Measurements from ENCODE around the gene CHRM2. TPM values are rescaled to one million over a fixed set of nuclear protein-coding genes. Genes with fewer than 3 reads are reported as not detected.
A peak's percentile ranks its signal among the peaks of the same experiment; 100 is the strongest.

CHRM2 gene
- total and polyA plus RNA-seq, 8 donors, result 0.19 to 50.9 (median 4.9) TPM; not detected in 1

- Histone ChIP-seq H3K4me1 (no peaks in the 10 kb centered on the region), H3K36me3 (no peaks in the 10 kb centered on the region), H3K4me3 (no peak overlapping the region), H3K9me3 (no peaks in the 10 kb centered on the region), H3K27me3 (no peaks in the 10 kb centered on the region), H3K27ac (no peak overlapping the region)
- TF ChIP-seq POLR2AphosphoS5 (IDR thresholded peaks at IDR 0.05) (no peak), EP300 (IDR thresholded peaks at IDR 0.05) (no peak), CTCF (IDR thresholded peaks at IDR 0.05) (no peak), POLR2A (IDR thresholded peaks at IDR 0.05) (no peak)
- 60 to 76% (median 66%) methylated on average over 1 of the region's 1 CpG for whole genome bisulfite sequencing, 5 donors
- no peak for DNase-seq
- intact Hi-C loops (cut with DNase I; ENCODE audit: low total_unique reads), result no loop called here
Observed at GRCh38 chr7:137017221-137017620, 148.8 kb downstream of the CHRM2 start.

GRCh38 chr7:137018468-137018867 is 150.0 kb downstream of the CHRM2 start:
- H3K4me3 ChIP-seq, result no peak overlapping the region
- intact Hi-C loops (cut with DNase I; ENCODE audit: low total_unique reads), result no loop called here
- no peaks in the 10 kb centered on the region for H3K36me3 ChIP-seq
- TF ChIP-seq POLR2AphosphoS5 (IDR thresholded peaks at IDR 0.05), result no peak
- TF ChIP-seq POLR2A (IDR thresholded peaks at IDR 0.05), result no peak
- no peak for TF ChIP-seq CTCF (IDR thresholded peaks at IDR 0.05)
- TF ChIP-seq EP300 (IDR thresholded peaks at IDR 0.05), result no peak
- 58 to 72% (median 60%) methylated on average over 3 of the region's 3 CpGs for WGBS, 5 donors
- no peak overlapping the region for H3K27ac ChIP-seq
- no peaks in the 10 kb centered on the region for H3K9me3 ChIP-seq
- DNase-seq, result no peak
- no peaks in the 10 kb centered on the region for H3K4me1 ChIP-seq
- H3K27me3 ChIP-seq, result no peaks in the 10 kb centered on the region

- no peaks in the 10 kb centered on the region for H3K27me3 ChIP-seq
- 65 to 85% (median 73%) methylated on average over 1 of the region's 1 CpG for WGBS, 5 donors
- no peak overlapping the region for H3K27ac ChIP-seq
- H3K9me3 ChIP-seq, result no peaks in the 10 kb centered on the region
- no peaks in the 10 kb centered on the region for H3K4me1 ChIP-seq
- intact Hi-C loops (cut with DNase I; ENCODE audit: low total_unique reads), result no loop called here
- no peak overlapping the region for H3K4me3 ChIP-seq
- TF ChIP-seq CTCF (IDR thresholded peaks at IDR 0.05), result no peak
- no peak for TF ChIP-seq EP300 (IDR thresholded peaks at IDR 0.05)
- TF ChIP-seq POLR2A (IDR thresholded peaks at IDR 0.05), result no peak
- TF ChIP-seq POLR2AphosphoS5 (IDR thresholded peaks at IDR 0.05), result no peak
- no peak for DNase-seq
- no peaks in the 10 kb centered on the region for H3K36me3 ChIP-seq
Observed at GRCh38 chr7:137020351-137020750, 151.9 kb downstream of the CHRM2 start.

GRCh38 chr7:137025469-137026175 is 157.2 kb downstream of the CHRM2 start:
- Histone ChIP-seq H3K4me1 (no peaks in the 10 kb centered on the region), H3K27me3 (no peaks in the 10 kb centered on the region), H3K36me3 (no peaks in the 10 kb centered on the region), H3K9me3 (no peaks in the 10 kb centered on the region), H3K27ac (peak overlapping the region in 3 of 5 donors; percentile 7 to 42 (median 27)), H3K4me3 (no peak overlapping the region)
- DNase-seq, result peak in 1 of 2 donors; percentile 31
- intact Hi-C loops (cut with DNase I; ENCODE audit: low total_unique reads), result no loop called here
- 57 to 84% (median 77%) methylated on average over 4 of the region's 4 CpGs for WGBS, 5 donors
- TF ChIP-seq CTCF (IDR thresholded peaks at IDR 0.05), result no peak
- TF ChIP-seq EP300 (IDR thresholded peaks at IDR 0.05), result no peak
- peak in 1 of 3 donors; percentile 39 for TF ChIP-seq POLR2AphosphoS5 (IDR thresholded peaks at IDR 0.05)
